NCI-H2107 treated with DMSO at 0.1 percent for 48 hours (cell line): ENCODE results near the gene CDKL5.

Experiments
- DNase-seq: peaks from one replicate; lab custom pipeline; 2025; ENCODE audit not compliant: unreplicated experiment; lab: John Stamatoyannopoulos, UW

Gene CDKL5

DNA sequence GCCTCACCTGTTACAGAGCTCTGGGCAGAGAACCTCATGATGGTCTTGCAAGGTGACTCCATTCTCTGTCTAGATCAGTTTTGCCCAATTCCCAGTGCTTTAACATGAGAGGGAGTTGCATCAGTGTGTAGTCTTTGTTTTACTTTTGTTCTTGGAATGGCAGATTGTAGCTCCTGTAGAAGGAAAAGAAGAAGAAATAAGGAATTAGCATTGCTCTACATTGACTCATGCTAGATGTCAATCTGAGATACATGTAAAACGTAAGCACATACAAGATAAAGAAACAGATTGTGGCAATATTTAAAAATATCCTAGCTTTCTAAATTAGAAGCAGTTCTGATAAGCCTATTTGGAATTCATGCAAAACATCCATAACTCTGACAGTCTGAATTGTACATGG is 266.0 kb downstream of the CDKL5 start:
- DNase-seq: no peak

GRCh38 chrX:18692541-18692940 is 267.1 kb downstream of the CDKL5 start:
- DNase-seq: no peak

DNA sequence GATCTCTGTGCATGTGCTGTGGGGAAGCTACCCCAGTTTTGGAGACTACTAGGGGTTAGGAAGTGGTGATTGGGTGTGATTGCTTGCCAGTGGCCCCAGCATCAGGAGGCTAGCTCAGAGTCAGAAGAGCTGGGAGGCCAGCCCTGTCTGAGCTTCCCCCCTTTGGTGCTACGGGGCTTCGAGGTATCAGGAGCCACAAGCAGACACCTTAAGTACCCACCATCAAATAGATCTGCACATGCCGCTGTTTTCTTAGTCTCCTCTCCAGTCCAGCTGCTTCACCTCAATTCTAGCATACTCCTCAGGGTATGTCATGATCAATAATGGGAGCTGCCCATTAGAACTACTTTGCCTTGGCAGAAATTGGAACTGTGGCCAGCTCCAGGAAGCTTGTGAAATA is 271.2 kb downstream of the CDKL5 start:
- no peak for DNase-seq

- peak; percentile 25 for DNase-seq
These were observed 273.6 kb downstream of the CDKL5 start for GRCh38 chrX:18698737-18699650.

- DNase-seq: no peak
These were observed 276.4 kb downstream of the CDKL5 start for GRCh38 chrX:18701621-18702361.

DNA sequence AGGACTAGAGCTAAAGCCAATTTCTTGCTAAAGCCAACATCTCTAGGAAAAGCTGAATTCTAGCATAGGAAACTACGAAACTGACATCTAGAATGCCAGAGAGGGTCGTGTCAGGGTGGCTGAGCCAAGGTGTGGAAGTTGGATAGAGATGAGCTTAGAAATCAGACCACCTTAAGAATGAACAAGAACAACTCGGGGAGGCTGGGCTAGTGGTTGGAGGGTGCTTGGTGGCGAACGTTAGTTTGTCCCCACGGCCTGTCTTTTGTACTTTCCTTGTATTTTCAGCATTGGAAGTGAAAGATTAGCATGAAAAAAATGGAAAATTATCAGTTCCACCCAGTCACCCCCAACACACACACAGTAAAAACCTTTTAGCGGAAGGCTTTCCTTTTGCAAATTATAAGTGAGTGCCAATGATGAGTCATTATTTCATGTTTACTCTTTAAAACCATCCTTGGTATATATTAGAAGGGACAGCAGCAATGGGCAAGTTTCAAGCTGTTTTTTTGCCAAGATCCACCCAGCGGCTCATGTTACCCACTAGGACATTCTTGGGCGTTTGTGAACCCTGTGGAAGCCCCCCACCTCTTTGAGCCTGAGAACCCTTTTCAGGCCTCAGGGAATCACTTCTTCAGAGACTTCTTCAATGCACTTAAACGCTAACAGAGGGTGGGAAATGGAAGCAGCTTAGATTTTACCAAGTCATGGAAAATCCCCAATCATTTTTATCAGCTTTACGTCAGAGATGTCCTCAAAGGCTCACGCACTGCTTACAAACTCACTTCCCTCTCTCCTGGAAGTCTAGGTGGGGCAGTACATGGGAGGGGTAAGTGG is 277.2 kb downstream of the CDKL5 start:
- no peak for DNase-seq
